DOHH2 (cell line): Measurements from ENCODE around the gene TMEM273.

Experiments used
- H3F3A ChIP-seq: fragments of 200-600 bp; sonication (generic), shearing (Covaris generic); 2 replicates; pipeline ENCODE4 v1.6.0; 2016; ENCODE audit warnings: antibody characterized with exemption, mild to moderate bottlenecking; ENCODE audit not compliant: control insufficient read depth, insufficient read depth
- H3K27ac ChIP-seq: fragments of 200-600 bp; sonication (generic); 2 replicates; pipeline ENCODE4 v1.5.1; 2014; ENCODE audit warnings: low read depth, mild to moderate bottlenecking, low read length, moderate library complexity
- H3K27me3 ChIP-seq: fragments of 200-600 bp; sonication (generic); 2 replicates; pipeline ENCODE4 v1.6.1; 2014; ENCODE audit warnings: mild to moderate bottlenecking, low read length, mixed read lengths; ENCODE audit not compliant: control insufficient read depth
- H3K36me3 ChIP-seq: fragments of 200-600 bp; sonication (generic); 2 replicates; pipeline ENCODE4 v1.6.1; 2014; ENCODE audit warnings: mild to moderate bottlenecking, low read length, moderate library complexity, mixed read lengths; ENCODE audit not compliant: control insufficient read depth
- H3K4me1 ChIP-seq: fragments of 200-600 bp; sonication (generic); 2 replicates; pipeline ENCODE4 v1.6.1; 2014; ENCODE audit warnings: mild to moderate bottlenecking, low read length, mixed read lengths; ENCODE audit not compliant: control insufficient read depth
- H3K4me2 ChIP-seq: fragments of 200-600 bp; sonication (generic); 2 replicates; pipeline ENCODE4 v1.6.0; 2014; ENCODE audit warnings: mild to moderate bottlenecking, low read length, moderate library complexity
- H3K4me3 ChIP-seq: fragments of 200-600 bp; sonication (generic); 2 replicates; pipeline ENCODE4 v1.5.1; 2014; ENCODE audit warnings: mild to moderate bottlenecking, low read length, mixed read lengths
- H3K79me2 ChIP-seq: fragments of 200-600 bp; sonication (generic); 2 replicates; pipeline ENCODE4 v1.6.1; 2014; ENCODE audit warnings: mild to moderate bottlenecking, low read length, mixed read lengths; ENCODE audit not compliant: control insufficient read depth
- H3K9me2 ChIP-seq: fragments of 200-600 bp; sonication (generic); replicated peaks from 2 replicates; pipeline ENCODE4 v1.6.1; 2014; ENCODE audit warnings: mild to moderate bottlenecking, low read length, mixed read lengths; ENCODE audit not compliant: control insufficient read depth
- H3K9me3 ChIP-seq: fragments of 200-600 bp; sonication (generic); 2 replicates; pipeline ENCODE4 v1.6.1; 2014; ENCODE audit warnings: antibody characterized with exemption, low read length, mixed read lengths; ENCODE audit not compliant: control insufficient read depth, insufficient read depth
- H4K20me1 ChIP-seq: fragments of 200-600 bp; sonication (generic); 2 replicates; pipeline ENCODE4 v1.6.0; 2014; ENCODE audit warnings: low read depth, mild to moderate bottlenecking, antibody characterized with exemption, low read length, moderate library complexity; ENCODE audit not compliant: control insufficient read depth, insufficient read depth
- CTCF ChIP-seq: fragments of 200-600 bp; sonication (generic); IDR thresholded peaks from one replicate; pipeline ENCODE4 v1.5.1; 2014; ENCODE audit warnings: antibody characterized with exemption, mild to moderate bottlenecking, low read depth, low read length; ENCODE audit not compliant: poor library complexity, severe bottlenecking
- EZH2phosphoT487 ChIP-seq: fragments of 200-600 bp; sonication (generic); IDR thresholded peaks from 2 replicates; pipeline ENCODE4 v1.6.1; 2017; ENCODE audit warnings: borderline replicate concordance, mild to moderate bottlenecking, antibody characterized with exemption, low read length, moderate library complexity, mixed read lengths

TMEM273 gene

GRCh38 chr10:49212783-49213182 is 24.6 kb upstream of the TMEM273 start:
- no peaks in the 10 kb centered on the region for H3K79me2 ChIP-seq
- H3K36me3 ChIP-seq: no peaks in the 10 kb centered on the region
- no peaks in the 10 kb centered on the region for H4K20me1 ChIP-seq
- TF ChIP-seq EZH2phosphoT487 (no peak), CTCF (no peak)
- peaks cover 13% of the 10 kb centered on the region for H3K27me3 ChIP-seq
- no peak overlapping the region for H3K4me2 ChIP-seq
- H3K4me1 ChIP-seq: no peaks in the 10 kb centered on the region
- no peaks in the 10 kb centered on the region for H3K9me3 ChIP-seq
- no peaks in the 10 kb centered on the region for H3F3A ChIP-seq
- H3K4me3 ChIP-seq: no peak overlapping the region
- H3K9me2 ChIP-seq: no peaks in the 10 kb centered on the region
- H3K27ac ChIP-seq: no peak overlapping the region

GRCh38 chr10:49212076-49212475 is 23.9 kb upstream of the TMEM273 start:
- H3K27me3 ChIP-seq: 0 out of 2 replicates have a peak, but pooled peaks cover 10% of the 10 kb centered on the region
- no peaks in the 10 kb centered on the region for H3K9me2 ChIP-seq
- H3K4me1 ChIP-seq: no peaks in the 10 kb centered on the region
- no peaks in the 10 kb centered on the region for H3K79me2 ChIP-seq
- H3K4me3 ChIP-seq: no peak overlapping the region
- no peak for TF ChIP-seq EZH2phosphoT487
- no peak for TF ChIP-seq CTCF
- H3K27ac ChIP-seq: no peak overlapping the region
- H3K9me3 ChIP-seq: no peaks in the 10 kb centered on the region
- H3F3A ChIP-seq: no peaks in the 10 kb centered on the region
- no peaks in the 10 kb centered on the region for H4K20me1 ChIP-seq
- H3K36me3 ChIP-seq: no peaks in the 10 kb centered on the region
- H3K4me2 ChIP-seq: no peak overlapping the region

- no peak overlapping the region for H3K4me2 ChIP-seq
- H3K36me3 ChIP-seq: no peaks in the 10 kb centered on the region
- H3K4me3 ChIP-seq: no peak overlapping the region
- H3K79me2 ChIP-seq: no peaks in the 10 kb centered on the region
- no peaks in the 10 kb centered on the region for H3F3A ChIP-seq
- peaks cover 10% of the 10 kb centered on the region; the same call in 1 of the 2 replicates for H3K27me3 ChIP-seq
- no peaks in the 10 kb centered on the region for H3K9me2 ChIP-seq
- H3K9me3 ChIP-seq: no peaks in the 10 kb centered on the region
- H3K27ac ChIP-seq: no peak overlapping the region
- TF ChIP-seq EZH2phosphoT487 (no peak), CTCF (no peak)
- H4K20me1 ChIP-seq: no peaks in the 10 kb centered on the region
- no peaks in the 10 kb centered on the region for H3K4me1 ChIP-seq
Observed at GRCh38 chr10:49208996-49209395, 20.8 kb upstream of the TMEM273 start.
